Astrocyte (in vitro differentiated cells and primary cell): ENCODE results near the gene RXFP1.

Experiments used
- EZH2 ChIP-seq: IDR thresholded peaks from 2 replicates; pipeline ENCODE4 v1.6.1; 2012; ENCODE audit warnings: mild to moderate bottlenecking, low read length, inconsistent platforms; ENCODE audit not compliant: insufficient read depth
- TF ChIP-seq, protein P1 (sequence below): IDR thresholded peaks from 2 replicates; pipeline ENCODE4 v1.5.1; 2011; ENCODE audit warnings: low read depth, mild to moderate bottlenecking, inconsistent platforms, low read length, moderate library complexity; ENCODE audit not compliant: insufficient read depth

DNA sequence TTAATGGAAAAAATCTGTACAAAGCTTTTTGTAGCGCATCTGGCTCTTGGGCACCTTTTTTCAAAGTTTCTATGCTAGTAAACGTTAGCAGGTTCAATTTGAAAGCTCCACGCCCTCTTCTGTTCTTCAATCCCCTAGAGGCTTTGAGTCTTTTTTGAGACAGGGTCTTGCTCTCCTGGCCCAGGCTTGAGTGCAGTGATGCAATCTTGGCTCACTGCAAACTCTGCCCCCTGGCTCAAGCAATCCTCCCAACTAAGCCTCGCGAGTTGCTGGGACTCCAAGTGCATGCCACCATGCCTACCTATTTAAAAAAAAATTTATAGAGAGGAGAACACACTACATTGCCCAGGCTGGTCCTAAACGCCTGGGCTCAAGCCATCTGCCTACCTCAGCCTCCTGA, 9.2 kb downstream of the RXFP1 start:
- TF ChIP-seq, protein P1, sequence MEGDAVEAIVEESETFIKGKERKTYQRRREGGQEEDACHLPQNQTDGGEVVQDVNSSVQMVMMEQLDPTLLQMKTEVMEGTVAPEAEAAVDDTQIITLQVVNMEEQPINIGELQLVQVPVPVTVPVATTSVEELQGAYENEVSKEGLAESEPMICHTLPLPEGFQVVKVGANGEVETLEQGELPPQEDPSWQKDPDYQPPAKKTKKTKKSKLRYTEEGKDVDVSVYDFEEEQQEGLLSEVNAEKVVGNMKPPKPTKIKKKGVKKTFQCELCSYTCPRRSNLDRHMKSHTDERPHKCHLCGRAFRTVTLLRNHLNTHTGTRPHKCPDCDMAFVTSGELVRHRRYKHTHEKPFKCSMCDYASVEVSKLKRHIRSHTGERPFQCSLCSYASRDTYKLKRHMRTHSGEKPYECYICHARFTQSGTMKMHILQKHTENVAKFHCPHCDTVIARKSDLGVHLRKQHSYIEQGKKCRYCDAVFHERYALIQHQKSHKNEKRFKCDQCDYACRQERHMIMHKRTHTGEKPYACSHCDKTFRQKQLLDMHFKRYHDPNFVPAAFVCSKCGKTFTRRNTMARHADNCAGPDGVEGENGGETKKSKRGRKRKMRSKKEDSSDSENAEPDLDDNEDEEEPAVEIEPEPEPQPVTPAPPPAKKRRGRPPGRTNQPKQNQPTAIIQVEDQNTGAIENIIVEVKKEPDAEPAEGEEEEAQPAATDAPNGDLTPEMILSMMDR, result no peak
- no peak for TF ChIP-seq EZH2
